Duodenal mucosa (tissue), 2 donors: ENCODE results near the gene EXOC4.
"Not testable (repeated sequence)": the region's sequence is repeated elsewhere in the genome, so short reads cannot be mapped to it uniquely, and the experiment has no call there.

Experiments used
- H3K27ac ChIP-seq: one replicate; pipeline ENCODE4 v1.7.0; 2013; ENCODE audit warnings: low read depth, low read length
- H3K27me3 ChIP-seq, 2 donors: one replicate each; pipeline ENCODE4 v1.7.0; 2013; ENCODE audit warnings: low read length in 2 of 2, control low read depth in 1 of 2; ENCODE audit not compliant: insufficient read depth in 2 of 2, control insufficient read depth in 1 of 2
- H3K36me3 ChIP-seq, 2 donors: one replicate each; pipeline ENCODE4 v1.7.0; 2013; ENCODE audit warnings: low read length in 2 of 2, control low read depth in 1 of 2; ENCODE audit not compliant: insufficient read depth in 2 of 2, control insufficient read depth in 1 of 2
- H3K4me1 ChIP-seq, 2 donors: one replicate each; pipeline ENCODE4 v1.7.0; 2013; ENCODE audit warnings: low read length in 2 of 2, control low read depth in 1 of 2; ENCODE audit not compliant: insufficient read depth in 2 of 2, control insufficient read depth in 1 of 2
- H3K4me3 ChIP-seq, 2 donors: one replicate each; pipeline ENCODE4 v1.7.0; 2013; ENCODE audit warnings: low read length in 2 of 2, low read depth in 1 of 2
- H3K9ac ChIP-seq, 2 donors: one replicate each; pipeline ENCODE4 v1.7.0; 2013; ENCODE audit warnings: low read length in 2 of 2, low read depth in 1 of 2
- H3K9me3 ChIP-seq, 2 donors: one replicate each; pipeline ENCODE4 v1.7.0; 2013; ENCODE audit warnings: low read length in 2 of 2, control low read depth in 1 of 2; ENCODE audit not compliant: control insufficient read depth in 1 of 2

The EXOC4 gene

GRCh38 chr7:133769668-133770067 lies 516.8 kb downstream of the EXOC4 start:
- Histone ChIP-seq H3K36me3 (no peaks in the 10 kb centered on the region), H3K27me3 (no peaks in the 10 kb centered on the region), H3K27ac (no peak overlapping the region), H3K4me3 (no peak overlapping the region), H3K9ac (no peak overlapping the region), H3K4me1 (peaks cover 5 to 8% of the 10 kb centered on the region in 2 donors), H3K9me3 (no peaks in the 10 kb centered on the region)

DNA sequence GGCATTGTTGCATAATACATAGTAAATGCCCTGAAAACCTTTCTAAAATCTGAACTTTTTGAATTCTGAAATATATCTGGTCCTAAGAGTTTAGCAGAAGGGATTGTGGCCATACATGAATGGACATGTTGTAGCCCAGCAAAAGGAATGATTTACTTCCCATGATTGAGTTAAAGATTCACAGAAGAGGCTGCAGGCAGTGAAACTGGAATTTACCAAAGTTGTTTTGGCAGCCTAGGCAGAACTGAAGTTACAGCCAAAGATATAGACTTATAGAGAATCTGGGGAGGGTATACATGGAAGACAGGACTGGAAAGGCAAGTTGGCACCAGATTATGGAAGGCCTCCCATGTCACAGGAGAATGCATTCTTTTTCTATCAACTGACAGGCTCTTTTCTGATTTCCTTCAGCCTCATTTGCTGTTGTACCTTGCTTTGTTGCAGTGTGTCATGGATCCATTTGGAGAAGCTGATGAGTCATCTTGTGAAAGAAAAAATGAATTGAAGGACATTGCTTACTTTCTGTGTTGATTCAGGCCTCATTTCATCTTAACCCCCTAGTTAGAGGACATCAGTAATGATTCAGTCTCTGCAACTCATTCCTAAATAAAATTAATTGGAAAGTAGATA lies 518.1 kb downstream of the EXOC4 start:
- no peaks in the 10 kb centered on the region for H3K36me3 ChIP-seq
- no peaks in the 10 kb centered on the region for H3K27me3 ChIP-seq
- H3K4me3 ChIP-seq = no peak overlapping the region
- no peak overlapping the region for H3K9ac ChIP-seq
- no peaks in the 10 kb centered on the region for H3K9me3 ChIP-seq
- H3K4me1 ChIP-seq = peaks cover 5 to 8% of the 10 kb centered on the region in 2 donors
- no peak overlapping the region for H3K27ac ChIP-seq

DNA sequence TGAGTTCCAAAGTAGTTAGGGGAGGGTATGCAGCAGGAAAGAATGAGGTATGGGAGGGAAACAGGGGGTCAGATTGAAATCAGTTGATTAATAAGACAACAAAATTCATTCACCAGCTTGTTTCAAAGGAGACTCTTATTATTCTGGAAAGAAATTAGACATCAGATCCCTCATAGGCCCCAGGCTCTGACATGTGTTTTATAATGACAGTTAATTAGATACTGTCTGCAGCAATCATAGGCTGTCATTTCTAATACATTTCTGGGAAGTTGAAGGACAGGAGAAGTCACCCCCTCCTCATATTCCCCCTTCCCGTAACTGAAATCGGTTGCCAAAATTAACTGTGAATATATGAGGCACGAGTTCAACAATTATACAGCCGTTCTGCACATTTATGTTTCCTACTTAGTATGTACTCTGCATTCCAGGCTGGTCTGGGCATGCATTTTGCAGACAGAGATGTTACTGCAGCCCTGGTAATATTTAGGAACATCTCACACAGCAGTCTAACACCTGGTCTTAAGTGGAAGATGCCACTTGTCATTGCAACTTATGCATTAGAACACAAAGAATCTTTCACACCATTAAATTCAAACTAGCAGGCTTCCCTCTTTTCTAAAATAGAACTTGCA lies 519.0 kb downstream of the EXOC4 start:
- no peak overlapping the region for H3K4me3 ChIP-seq

DNA sequence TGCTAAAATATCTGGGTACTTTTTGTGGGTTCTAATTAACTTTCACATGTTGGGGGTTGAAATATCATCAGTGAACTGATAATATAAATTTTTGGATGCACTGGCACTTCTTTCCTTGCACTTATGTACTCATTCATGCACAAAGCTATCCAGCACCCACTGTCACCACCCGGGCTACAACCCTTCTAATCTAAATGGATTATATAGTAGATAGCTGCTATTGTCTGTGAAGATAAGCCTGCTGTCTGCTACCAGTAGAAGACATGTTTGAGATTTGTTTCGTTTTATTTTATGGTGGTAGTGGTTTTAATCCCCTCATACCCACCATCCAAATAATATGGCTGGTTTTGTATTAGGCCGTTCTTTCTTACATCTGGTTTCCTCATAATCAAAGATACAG lies 520.7 kb downstream of the EXOC4 start:
- no peak overlapping the region for H3K9ac ChIP-seq
- H3K4me3 ChIP-seq = no peak overlapping the region
- H3K4me1 ChIP-seq = peaks cover 5 to 8% of the 10 kb centered on the region in 2 donors
- no peaks in the 10 kb centered on the region for H3K9me3 ChIP-seq
- H3K27ac ChIP-seq = no peak overlapping the region
- H3K27me3 ChIP-seq = no peaks in the 10 kb centered on the region
- H3K36me3 ChIP-seq = no peaks in the 10 kb centered on the region

More for the DNA sequence above, 519.0 kb downstream of the EXOC4 start:
- Histone ChIP-seq H3K9ac (no peak overlapping the region), H3K36me3 (no peaks in the 10 kb centered on the region), H3K4me1 (peaks cover 5 to 8% of the 10 kb centered on the region in 2 donors), H3K27me3 (no peaks in the 10 kb centered on the region), H3K27ac (no peak overlapping the region), H3K9me3 (no peaks in the 10 kb centered on the region)

DNA sequence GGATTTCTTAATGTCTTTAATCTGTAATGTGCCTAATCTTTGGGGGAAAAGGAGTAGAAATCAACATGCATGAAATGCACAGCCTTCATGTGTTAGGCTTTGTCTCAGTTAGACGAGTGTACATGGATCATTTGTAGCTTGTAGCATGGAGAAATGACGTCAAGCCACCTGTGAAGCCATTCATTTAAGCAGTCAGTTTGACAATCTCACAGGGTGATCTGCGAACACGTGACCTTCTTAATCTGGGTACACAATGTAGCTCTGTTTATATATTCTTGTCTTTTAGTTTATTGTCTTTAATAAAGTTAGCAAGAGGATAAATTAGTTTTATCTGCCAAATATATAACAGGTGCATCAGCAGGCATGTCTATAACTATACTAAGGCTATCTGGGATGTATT lies 522.3 kb downstream of the EXOC4 start:
- H3K9me3 ChIP-seq = no peaks in the 10 kb centered on the region
- no peak overlapping the region for H3K27ac ChIP-seq
- no peaks in the 10 kb centered on the region for H3K27me3 ChIP-seq
- H3K9ac ChIP-seq = no peak overlapping the region
- peaks cover under 1 to 2% of the 10 kb centered on the region in 2 donors for H3K4me1 ChIP-seq
- H3K4me3 ChIP-seq = no peak overlapping the region
- no peaks in the 10 kb centered on the region for H3K36me3 ChIP-seq

- Histone ChIP-seq H3K9ac (no peak overlapping the region), H3K27me3 (no peaks in the 10 kb centered on the region), H3K9me3 (no peaks in the 10 kb centered on the region)
These were observed 523.4 kb downstream of the EXOC4 start for GRCh38 chr7:133776266-133776665.

GRCh38 chr7:133777701-133778100 lies 524.8 kb downstream of the EXOC4 start:
- H3K4me3 ChIP-seq = no peak overlapping the region
- no peaks in the 10 kb centered on the region for H3K4me1 ChIP-seq
- H3K27me3 ChIP-seq = no peaks in the 10 kb centered on the region

More at GRCh38 chr7:133776266-133776665, 523.4 kb downstream of the EXOC4 start:
- H3K27ac ChIP-seq = no peak overlapping the region
- no peaks in the 10 kb centered on the region for H3K36me3 ChIP-seq
- no peaks in the 10 kb centered on the region for H3K4me1 ChIP-seq
- no peak overlapping the region for H3K4me3 ChIP-seq

DNA sequence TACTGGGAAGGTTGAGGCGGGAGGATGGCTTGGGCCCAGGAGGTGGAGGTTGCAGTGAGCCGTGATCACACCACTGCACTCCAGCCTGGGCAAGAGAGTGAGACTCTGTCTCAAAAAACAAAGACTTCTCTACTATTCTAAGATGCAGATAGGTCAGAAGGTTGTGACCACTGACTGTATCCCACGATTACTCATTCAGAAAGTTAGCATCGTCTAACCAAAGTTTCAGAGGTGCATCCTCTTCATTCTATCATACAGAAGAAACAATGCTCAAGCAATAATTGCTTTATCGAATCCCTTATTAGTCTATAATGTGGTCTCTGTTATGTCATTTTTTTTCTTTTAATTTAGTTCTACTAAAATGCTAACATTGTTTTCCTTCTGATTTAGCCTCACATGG lies 525.6 kb downstream of the EXOC4 start:
- Histone ChIP-seq H3K27ac (no peak overlapping the region), H3K27me3 (no peaks in the 10 kb centered on the region), H3K9me3 (no peaks in the 10 kb centered on the region), H3K9ac (no peak overlapping the region), H3K4me3 (no peak overlapping the region), H3K4me1 (no peaks in the 10 kb centered on the region), H3K36me3 (no peaks in the 10 kb centered on the region)

More at GRCh38 chr7:133777701-133778100, 524.8 kb downstream of the EXOC4 start:
- no peaks in the 10 kb centered on the region for H3K9me3 ChIP-seq
- H3K9ac ChIP-seq = no peak overlapping the region
- H3K36me3 ChIP-seq = no peaks in the 10 kb centered on the region
- no peak overlapping the region for H3K27ac ChIP-seq

GRCh38 chr7:133779538-133779937 lies 526.7 kb downstream of the EXOC4 start:
- H3K9me3 ChIP-seq, H3K9ac ChIP-seq, H3K4me1 ChIP-seq, H3K27ac ChIP-seq, H3K36me3 ChIP-seq, H3K27me3 ChIP-seq, H3K4me3 ChIP-seq: not testable (repeated sequence)

DNA sequence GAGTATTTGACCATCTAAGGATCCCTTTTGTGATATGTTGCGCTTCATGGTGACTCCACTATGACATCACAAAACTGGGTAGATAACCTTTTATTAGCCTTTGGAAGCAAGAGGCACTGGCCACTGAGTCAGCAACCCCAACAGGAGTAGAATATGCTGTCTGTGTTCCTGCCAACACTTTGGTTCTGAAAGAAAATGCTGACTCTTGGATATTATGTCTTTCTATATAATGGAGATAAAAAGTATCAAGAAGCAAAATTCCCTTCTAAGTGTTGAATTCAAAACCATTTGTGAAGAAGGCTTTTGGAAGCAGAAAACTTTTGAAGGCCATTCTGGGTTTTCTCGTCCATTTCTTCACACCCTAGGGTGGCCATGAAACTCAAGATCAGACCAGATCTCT lies 528.0 kb downstream of the EXOC4 start:
- Histone ChIP-seq H3K4me3 (no peak overlapping the region), H3K36me3 (no peaks in the 10 kb centered on the region), H3K9ac (no peak overlapping the region), H3K27ac (no peak overlapping the region), H3K27me3 (no peaks in the 10 kb centered on the region), H3K9me3 (no peaks in the 10 kb centered on the region), H3K4me1 (no peaks in the 10 kb centered on the region)
